ENCODE data around the gene TRAF3IP1. TPM values are rescaled to one million over a fixed set of nuclear protein-coding genes. Genes with fewer than 3 reads are reported as not detected.

Gene TRAF3IP1
- total RNA-seq, 1 donor from 2014 or later: 9.4 TPM

DNA sequence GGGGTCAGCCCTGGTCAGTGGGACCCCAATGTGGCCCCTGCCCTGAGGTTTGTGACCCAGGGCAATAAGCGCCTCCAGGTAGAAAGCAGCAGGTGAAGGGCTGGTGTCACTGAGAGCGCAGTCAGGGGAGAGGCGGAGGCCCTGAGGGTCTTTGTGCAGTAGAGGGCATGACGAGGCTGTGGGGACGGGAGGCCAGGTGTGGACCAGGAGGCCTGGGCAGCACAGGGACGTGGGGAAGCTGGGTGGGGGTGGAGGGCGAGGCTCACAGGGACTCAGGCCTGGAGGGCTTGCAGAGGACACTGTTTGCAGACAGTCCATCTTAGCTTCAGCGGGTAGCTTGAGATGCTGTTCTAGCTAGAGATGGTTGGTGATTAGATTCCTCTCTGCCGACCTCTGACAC is 32.0 kb downstream of the TRAF3IP1 start:
- TF ChIP-seq, protein P1, sequence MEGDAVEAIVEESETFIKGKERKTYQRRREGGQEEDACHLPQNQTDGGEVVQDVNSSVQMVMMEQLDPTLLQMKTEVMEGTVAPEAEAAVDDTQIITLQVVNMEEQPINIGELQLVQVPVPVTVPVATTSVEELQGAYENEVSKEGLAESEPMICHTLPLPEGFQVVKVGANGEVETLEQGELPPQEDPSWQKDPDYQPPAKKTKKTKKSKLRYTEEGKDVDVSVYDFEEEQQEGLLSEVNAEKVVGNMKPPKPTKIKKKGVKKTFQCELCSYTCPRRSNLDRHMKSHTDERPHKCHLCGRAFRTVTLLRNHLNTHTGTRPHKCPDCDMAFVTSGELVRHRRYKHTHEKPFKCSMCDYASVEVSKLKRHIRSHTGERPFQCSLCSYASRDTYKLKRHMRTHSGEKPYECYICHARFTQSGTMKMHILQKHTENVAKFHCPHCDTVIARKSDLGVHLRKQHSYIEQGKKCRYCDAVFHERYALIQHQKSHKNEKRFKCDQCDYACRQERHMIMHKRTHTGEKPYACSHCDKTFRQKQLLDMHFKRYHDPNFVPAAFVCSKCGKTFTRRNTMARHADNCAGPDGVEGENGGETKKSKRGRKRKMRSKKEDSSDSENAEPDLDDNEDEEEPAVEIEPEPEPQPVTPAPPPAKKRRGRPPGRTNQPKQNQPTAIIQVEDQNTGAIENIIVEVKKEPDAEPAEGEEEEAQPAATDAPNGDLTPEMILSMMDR (IDR thresholded peaks at IDR 0.05; ENCODE audit: insufficient read depth, low read length, poor library complexity, severe bottlenecking): no peak
- Histone ChIP-seq H3K27me3 (ENCODE audit: control insufficient read depth, insufficient read depth, low read length) (no peaks in the 10 kb centered on the region), H3K36me3 (ENCODE audit: control insufficient read depth, insufficient read depth, low read length) (no peaks in the 10 kb centered on the region), H3K4me3 (ENCODE audit: low read depth, low read length) (no peak overlapping the region)
- no peak for DNase-seq (ENCODE audit: low read depth)

DNA sequence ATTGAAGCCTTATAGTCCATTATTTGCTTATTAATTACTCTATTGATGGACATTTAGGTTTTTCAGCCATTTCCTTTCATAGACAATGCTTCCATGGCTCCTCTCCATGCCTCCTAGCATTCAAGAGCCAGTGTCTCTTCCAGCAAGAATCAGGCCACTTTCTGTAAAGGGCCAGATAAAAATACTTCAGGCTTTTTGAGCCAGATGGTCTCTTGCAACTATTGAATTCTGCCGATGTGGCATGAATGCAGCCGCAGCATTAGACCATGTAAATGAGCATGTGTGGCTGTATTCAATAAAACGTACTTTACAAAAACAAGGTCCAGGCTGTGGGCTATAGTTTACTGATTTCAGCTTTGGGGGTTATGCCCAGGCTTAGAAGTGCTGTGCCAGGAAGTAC is 38.5 kb downstream of the TRAF3IP1 start:
- Histone ChIP-seq H3K4me3 (ENCODE audit: low read depth, low read length) (no peak overlapping the region), H3K27me3 (ENCODE audit: control insufficient read depth, insufficient read depth, low read length) (no peaks in the 10 kb centered on the region), H3K36me3 (ENCODE audit: control insufficient read depth, insufficient read depth, low read length) (peaks cover 2% of the 10 kb centered on the region)
- DNase-seq (ENCODE audit: low read depth): no peak
- TF ChIP-seq, protein P1 (IDR thresholded peaks at IDR 0.05; ENCODE audit: insufficient read depth, low read length, poor library complexity, severe bottlenecking): no peak

DNA sequence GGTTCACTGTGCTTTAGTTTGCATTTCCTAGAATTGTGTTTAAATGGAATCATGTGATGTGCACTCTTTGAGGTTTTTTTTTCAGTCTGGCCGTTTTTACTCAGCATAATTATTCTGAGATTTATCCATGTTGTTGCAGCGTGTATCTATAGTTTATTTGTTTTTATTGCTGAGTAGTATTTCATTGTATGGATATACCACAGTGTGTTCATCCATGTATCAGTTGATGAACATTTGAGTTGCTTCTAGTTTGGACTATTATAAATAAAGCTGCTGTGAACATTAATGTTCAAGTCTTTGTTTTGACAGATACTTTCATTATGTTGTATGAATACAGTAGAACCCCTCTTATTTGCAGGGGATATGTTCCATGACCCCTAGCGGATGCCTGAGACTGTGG is 39.1 kb downstream of the TRAF3IP1 start:
- Histone ChIP-seq H3K4me3 (ENCODE audit: low read depth, low read length) (no peak overlapping the region), H3K36me3 (ENCODE audit: control insufficient read depth, insufficient read depth, low read length) (peaks cover 2% of the 10 kb centered on the region), H3K27me3 (ENCODE audit: control insufficient read depth, insufficient read depth, low read length) (no peaks in the 10 kb centered on the region)
- TF ChIP-seq, protein P1 (IDR thresholded peaks at IDR 0.05; ENCODE audit: insufficient read depth, low read length, poor library complexity, severe bottlenecking): no peak
- no peak for DNase-seq (ENCODE audit: low read depth)

DNA sequence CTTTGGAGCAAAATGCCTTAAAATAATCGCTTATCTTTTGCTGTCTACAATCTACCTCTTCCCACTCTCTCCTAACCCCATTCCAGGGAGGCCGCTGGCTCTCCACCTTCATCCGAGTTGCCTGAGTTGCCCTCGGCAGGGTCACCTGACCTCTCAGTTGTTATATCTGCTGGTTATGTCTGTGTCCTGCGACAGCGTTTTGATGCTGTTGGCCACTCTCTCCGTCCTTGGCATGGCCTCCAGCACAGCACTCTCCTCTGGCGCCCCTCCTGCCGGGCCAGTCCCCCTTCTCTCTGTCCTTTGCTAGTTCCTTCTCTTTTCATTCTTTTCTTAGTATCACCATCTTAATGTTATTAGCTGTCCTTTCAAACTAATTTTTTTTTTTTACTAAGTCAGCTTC is 41.6 kb downstream of the TRAF3IP1 start:
- Histone ChIP-seq H3K36me3 (ENCODE audit: control insufficient read depth, insufficient read depth, low read length) (peaks cover 2% of the 10 kb centered on the region), H3K4me3 (ENCODE audit: low read depth, low read length) (no peak overlapping the region), H3K27me3 (ENCODE audit: control insufficient read depth, insufficient read depth, low read length) (no peaks in the 10 kb centered on the region)
- DNase-seq (ENCODE audit: low read depth): no peak
- TF ChIP-seq, protein P1 (IDR thresholded peaks at IDR 0.05; ENCODE audit: insufficient read depth, low read length, poor library complexity, severe bottlenecking): no peak

DNA sequence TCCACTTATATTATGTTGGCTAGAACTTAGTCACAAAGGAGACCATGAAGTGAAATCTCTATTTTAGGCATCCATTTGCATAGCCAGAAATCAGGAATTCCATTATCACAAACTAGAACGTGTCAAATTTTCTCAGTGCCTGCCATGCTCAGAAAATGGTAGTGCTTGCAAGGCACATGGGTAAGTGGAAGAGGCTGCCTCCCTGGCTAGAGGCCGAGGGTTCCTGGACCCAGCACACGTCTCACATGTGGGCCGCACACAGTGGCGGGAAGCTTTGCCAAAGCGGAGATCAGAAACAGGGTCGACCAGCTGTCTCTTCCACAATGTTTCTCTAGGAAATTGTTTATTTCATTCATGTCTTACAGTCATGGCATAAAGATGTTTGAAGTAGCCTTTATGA is 42.3 kb downstream of the TRAF3IP1 start:
- TF ChIP-seq, protein P1 (IDR thresholded peaks at IDR 0.05; ENCODE audit: insufficient read depth, low read length, poor library complexity, severe bottlenecking): no peak
- DNase-seq (ENCODE audit: low read depth): no peak
- peaks cover 2% of the 10 kb centered on the region for H3K36me3 ChIP-seq (ENCODE audit: control insufficient read depth, insufficient read depth, low read length)
- H3K4me3 ChIP-seq (ENCODE audit: low read depth, low read length): no peak overlapping the region
- no peaks in the 10 kb centered on the region for H3K27me3 ChIP-seq (ENCODE audit: control insufficient read depth, insufficient read depth, low read length)

DNA sequence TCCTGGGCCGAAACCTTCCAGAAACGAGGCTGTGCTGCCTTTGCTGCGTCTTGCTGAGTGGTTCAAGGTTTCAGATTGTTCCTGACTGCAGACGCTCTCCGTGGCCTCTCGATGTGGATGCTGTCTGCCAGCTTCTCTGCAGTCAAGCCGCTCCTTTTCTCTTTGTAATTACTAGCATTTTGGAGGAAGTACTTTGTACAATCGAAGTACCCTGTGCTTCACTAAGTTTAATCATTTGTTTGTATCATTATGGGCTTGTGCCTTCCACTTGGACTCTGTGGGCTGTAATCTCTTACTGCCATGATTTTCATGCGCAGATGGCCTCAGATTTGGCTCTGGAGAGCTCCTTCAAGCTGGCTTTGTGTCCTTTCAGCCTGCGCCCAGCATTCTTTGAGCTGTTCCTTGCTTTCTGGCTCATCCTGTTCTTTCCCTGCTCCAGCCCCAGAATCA is 49.3 kb downstream of the TRAF3IP1 start:
- H3K36me3 ChIP-seq (ENCODE audit: control insufficient read depth, insufficient read depth, low read length): no peaks in the 10 kb centered on the region
- no peak overlapping the region for H3K4me3 ChIP-seq (ENCODE audit: low read depth, low read length)
- DNase-seq (ENCODE audit: low read depth): no peak
- TF ChIP-seq, protein P1 (IDR thresholded peaks at IDR 0.05; ENCODE audit: insufficient read depth, low read length, poor library complexity, severe bottlenecking): no peak
- no peaks in the 10 kb centered on the region for H3K27me3 ChIP-seq (ENCODE audit: control insufficient read depth, insufficient read depth, low read length)

Data from kidney epithelial cell (primary cell).